PFSK-1 (cell line): ENCODE measurements around the gene RNF215.

ENCODE experiments used
- FOXP2 ChIP-seq: optimal IDR thresholded peaks from 2 replicates; pipeline ENCODE3; 2011; ENCODE audit warnings: borderline replicate concordance, control low read depth, inconsistent platforms; ENCODE audit not compliant: insufficient read depth; ENCODE audit errors: extremely low read length, extremely low read depth
- POLR2AphosphoS5 ChIP-seq: IDR thresholded peaks from 2 replicates; pipeline ENCODE4 v1.6.1; 2012; ENCODE audit warnings: low read depth, mild to moderate bottlenecking, control low read depth, low read length, moderate library complexity
- SIN3A ChIP-seq: IDR thresholded peaks from 2 replicates; pipeline ENCODE4 v1.6.1; 2012; ENCODE audit warnings: mild to moderate bottlenecking, low read length, moderate library complexity, borderline replicate concordance; ENCODE audit not compliant: insufficient read depth
- TAF1 ChIP-seq: IDR thresholded peaks from 2 replicates; pipeline ENCODE4 v1.6.1; 2012; ENCODE audit warnings: low read length, control low read depth, borderline replicate concordance; ENCODE audit not compliant: insufficient read depth
- TF ChIP-seq, protein P1 (sequence below), 2 experiments: IDR thresholded peaks; 2 replicates each; pipeline versions ENCODE4 v1.6.1 to v1.8.0; 2011 to 2012; ENCODE audit warnings: low read depth in 2 of 2, low read length in 2 of 2, control low read depth in 1 of 2, inconsistent platforms in 1 of 2, mild to moderate bottlenecking in 1 of 2, moderate library complexity in 1 of 2; ENCODE audit not compliant: insufficient read depth in 1 of 2

Gene RNF215

DNA sequence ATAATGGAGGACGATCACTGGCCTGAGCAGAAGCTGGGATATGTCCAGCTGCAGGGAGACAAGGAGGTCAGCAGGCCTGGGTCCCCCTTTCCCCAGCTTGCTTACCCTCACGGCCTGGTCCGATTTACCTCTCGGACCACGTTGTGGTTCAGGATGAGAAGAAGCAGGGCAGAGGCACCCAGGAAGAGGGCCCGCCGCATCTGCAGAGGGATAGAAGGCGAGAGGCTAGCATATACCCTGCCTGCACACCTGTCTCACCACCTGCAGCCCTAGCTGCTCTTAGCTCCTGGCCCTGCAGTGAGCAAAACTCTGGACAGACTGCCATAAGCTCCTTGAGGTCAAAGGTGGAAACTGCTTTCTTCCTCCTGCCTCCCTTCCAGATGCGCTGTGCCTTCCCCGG lies 1.3 kb downstream of the RNF215 start:
- TF ChIP-seq, protein P1, sequence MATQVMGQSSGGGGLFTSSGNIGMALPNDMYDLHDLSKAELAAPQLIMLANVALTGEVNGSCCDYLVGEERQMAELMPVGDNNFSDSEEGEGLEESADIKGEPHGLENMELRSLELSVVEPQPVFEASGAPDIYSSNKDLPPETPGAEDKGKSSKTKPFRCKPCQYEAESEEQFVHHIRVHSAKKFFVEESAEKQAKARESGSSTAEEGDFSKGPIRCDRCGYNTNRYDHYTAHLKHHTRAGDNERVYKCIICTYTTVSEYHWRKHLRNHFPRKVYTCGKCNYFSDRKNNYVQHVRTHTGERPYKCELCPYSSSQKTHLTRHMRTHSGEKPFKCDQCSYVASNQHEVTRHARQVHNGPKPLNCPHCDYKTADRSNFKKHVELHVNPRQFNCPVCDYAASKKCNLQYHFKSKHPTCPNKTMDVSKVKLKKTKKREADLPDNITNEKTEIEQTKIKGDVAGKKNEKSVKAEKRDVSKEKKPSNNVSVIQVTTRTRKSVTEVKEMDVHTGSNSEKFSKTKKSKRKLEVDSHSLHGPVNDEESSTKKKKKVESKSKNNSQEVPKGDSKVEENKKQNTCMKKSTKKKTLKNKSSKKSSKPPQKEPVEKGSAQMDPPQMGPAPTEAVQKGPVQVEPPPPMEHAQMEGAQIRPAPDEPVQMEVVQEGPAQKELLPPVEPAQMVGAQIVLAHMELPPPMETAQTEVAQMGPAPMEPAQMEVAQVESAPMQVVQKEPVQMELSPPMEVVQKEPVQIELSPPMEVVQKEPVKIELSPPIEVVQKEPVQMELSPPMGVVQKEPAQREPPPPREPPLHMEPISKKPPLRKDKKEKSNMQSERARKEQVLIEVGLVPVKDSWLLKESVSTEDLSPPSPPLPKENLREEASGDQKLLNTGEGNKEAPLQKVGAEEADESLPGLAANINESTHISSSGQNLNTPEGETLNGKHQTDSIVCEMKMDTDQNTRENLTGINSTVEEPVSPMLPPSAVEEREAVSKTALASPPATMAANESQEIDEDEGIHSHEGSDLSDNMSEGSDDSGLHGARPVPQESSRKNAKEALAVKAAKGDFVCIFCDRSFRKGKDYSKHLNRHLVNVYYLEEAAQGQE (IDR thresholded peaks at IDR 0.05; ENCODE audit: insufficient read depth in 1 of 2, low read depth in 2 of 2, low read length in 2 of 2), result no peak
- no peak for TF ChIP-seq FOXP2
- TF ChIP-seq SIN3A, result no peak
- TF ChIP-seq POLR2AphosphoS5, result no peak
- no peak for TF ChIP-seq TAF1

DNA sequence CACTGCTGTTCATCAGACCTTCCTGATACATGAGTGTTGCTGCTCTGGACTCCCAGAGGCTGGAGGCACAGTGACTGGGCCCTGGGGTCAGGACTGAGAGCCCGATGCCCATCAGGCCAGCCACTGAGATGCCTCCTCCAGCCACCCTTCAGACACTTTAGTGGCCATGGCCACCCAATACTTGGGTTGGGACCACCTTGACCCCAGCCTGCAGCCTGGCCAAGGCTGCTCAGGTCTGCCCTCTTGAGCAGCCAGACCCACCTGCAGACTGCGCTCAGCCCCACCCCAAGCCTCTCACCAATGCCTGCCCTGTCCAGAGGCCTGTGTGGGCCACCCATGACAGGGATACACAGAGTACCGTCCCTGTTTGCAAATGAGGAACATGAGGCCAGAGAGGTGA lies 4.2 kb downstream of the RNF215 start:
- no peak for TF ChIP-seq FOXP2
- no peak for TF ChIP-seq POLR2AphosphoS5
- no peak for TF ChIP-seq SIN3A
- TF ChIP-seq, protein P1 (IDR thresholded peaks at IDR 0.05; ENCODE audit: insufficient read depth in 1 of 2, low read depth in 2 of 2, low read length in 2 of 2), result no peak
- no peak for TF ChIP-seq TAF1

DNA sequence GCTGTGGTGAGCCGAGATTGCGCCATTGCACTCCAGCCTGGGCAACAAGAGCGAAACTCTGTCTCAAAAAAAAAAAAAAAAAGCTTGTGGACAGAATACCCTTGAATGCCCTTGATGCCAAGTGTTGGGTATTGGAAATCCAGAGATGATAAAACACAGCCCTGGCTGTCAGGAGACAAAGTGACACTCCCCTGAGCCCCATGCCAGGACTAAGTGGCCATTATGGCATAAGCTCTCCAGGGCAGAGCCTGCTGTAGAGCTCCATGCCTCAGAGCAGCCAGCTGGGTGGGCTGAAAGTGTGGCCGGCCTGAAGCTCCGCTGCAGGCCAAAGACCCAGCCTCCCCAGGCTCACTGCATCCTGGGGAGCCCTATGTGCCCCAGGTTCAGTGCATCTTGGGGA lies 4.9 kb downstream of the RNF215 start:
- TF ChIP-seq, protein P1 (IDR thresholded peaks at IDR 0.05; ENCODE audit: insufficient read depth in 1 of 2, low read depth in 2 of 2, low read length in 2 of 2), result no peak
- TF ChIP-seq POLR2AphosphoS5 (no peak), FOXP2 (no peak), TAF1 (no peak), SIN3A (no peak)

DNA sequence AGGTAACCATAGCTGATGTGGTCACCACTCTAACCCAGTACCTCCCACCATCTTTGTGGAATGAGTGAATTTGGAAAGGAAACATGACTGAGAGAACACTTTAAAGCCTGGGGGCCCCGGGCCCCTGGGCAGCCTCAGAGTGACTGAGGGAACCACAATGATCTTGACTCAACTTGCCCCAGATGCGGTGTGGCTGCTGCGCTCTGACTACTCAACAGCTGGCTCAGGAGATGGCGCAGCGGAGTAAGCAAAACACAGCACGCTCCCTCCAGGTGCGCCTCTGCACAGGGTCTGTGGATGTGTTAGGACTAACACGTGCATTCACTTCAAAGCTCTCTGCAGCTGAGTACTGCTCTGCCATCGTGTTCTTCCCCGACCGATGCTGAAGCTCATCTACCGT lies 5.9 kb downstream of the RNF215 start:
- TF ChIP-seq SIN3A, result no peak

DNA sequence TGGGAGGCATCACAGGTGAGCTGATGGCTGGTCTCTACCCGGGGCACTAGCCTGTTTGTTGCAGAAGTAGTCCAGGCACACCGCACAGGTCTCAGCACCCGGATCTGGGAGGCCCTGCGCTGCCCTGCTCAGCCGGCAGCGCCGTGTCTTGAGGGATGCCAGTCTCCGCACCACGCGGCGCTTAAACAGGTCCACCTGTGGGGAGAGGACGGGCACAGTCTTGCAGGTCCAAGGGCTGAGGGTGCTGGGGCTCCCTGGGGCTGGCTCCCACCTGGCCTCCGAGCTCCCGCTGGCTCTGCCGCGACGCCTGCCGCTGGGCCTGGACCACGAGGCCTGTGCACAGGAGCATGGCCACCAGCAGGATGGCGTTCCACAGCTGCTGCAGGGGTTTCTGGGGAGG lies 7.2 kb downstream of the RNF215 start:
- TF ChIP-seq SIN3A (no peak), FOXP2 (no peak), TAF1 (no peak), POLR2AphosphoS5 (no peak)
- TF ChIP-seq, protein P1 (IDR thresholded peaks at IDR 0.05; ENCODE audit: insufficient read depth in 1 of 2, low read depth in 2 of 2, low read length in 2 of 2), result no peak
